NCI-H524 (cell line): ENCODE data around the gene FCHSD1.

Experiments
- DNase-seq, 2 experiments: peaks; one replicate each; lab custom pipeline; 2025; lab: John Stamatoyannopoulos, UW

The FCHSD1 gene

DNA sequence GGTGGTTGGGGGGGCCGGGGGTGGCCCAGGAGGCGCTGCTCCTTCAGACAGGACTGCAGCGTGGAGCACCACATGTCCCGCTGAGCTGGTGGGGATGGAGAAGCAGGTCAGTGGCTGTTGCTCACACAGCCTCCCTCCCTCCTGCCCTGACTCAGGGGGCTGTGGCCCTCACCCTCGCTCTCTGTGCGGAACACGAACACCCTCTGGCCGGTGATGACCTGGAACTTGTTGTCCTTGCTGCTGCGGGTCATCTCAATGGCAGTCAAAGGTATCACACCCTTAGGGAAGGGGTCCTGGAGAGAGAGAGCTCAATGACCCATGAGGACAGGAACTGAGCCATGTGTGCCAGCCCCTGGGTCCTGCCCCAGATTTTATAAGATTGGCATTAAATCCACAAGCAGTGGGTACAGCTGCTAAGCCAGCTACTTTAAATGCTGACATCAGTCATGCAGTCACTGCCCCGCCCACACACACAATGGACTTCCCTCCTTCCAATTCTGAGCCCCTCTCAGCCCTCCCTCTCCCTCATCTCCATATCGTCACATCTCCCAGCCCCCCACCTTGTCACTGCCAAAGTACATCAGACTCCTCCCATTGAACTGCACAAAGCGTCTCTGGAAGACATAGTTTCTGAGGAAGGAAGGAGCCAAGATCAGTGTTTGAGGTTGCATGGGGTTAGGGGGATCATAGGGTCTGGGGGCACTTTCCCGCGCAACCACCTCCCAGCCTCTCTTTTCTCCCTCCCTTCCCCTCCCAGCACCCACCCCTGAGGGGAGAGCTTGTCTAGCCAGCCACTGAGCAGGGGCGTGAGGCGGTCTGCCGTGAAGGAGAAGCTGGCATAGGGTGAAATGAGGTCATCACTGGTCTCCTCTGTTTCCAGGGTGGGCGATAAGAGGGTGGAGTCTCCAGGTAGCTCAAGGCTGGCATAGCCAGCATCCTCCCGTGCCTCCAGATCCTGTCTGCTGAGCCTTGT is 21.9 kb upstream of the FCHSD1 start:
- no peak for DNase-seq

- no peak for DNase-seq
Observed at GRCh38 chr5:141672071-141672840, 21.0 kb upstream of the FCHSD1 start.

DNA sequence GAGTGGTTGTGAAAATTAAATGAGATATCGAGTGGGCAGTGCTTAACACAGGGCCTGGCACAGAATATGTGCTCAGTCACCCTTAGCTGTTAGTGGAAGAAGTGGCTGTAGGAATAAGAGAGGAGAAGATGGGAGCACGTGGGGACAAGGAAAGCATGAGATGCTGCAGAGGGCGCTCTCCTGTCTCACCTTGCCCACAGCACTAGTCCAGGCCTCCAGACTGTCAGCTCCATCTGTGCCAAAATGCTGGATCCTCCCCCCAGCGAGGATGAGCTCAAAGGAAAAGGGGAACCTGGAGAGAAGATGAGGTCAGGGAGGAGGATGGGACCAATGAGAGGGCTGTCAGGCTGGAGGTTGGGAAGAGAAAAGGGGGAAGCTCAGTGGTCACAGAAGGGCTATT is 18.3 kb upstream of the FCHSD1 start:
- no peak for DNase-seq

DNA sequence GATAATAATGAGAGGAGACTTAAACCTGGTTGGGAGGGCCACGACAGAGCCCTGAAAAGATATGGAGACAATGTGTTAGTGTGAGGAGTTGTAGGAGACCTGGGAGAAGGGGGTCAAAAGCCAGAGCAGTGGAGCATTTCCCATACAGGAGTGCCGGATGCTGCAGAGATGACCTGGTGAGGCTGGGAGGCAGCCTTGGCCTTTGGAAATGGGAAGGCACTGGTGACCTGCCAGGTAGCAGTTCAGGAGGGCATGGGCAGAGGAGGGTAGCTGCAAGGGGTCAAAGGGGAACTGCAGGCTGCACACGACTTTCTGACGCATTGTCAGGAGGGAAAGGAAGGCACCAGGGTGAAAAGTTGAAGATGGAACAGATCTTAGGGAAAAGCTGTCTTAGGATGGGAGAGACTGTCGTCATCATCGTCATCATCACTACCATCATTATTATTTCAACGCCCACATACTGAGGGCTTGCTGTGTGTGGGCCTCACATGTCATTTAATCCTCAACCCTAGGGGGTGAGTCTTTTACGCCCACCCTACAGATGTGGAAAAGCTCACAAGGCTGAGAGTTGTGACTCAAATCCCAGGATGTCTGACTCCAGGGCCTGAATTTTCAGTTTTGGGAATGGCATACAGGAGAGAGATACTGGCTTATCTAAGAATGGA is 17.5 kb upstream of the FCHSD1 start:
- no peak for DNase-seq

- no peak for DNase-seq
Observed at GRCh38 chr5:141665995-141666940, 15.1 kb upstream of the FCHSD1 start.

GRCh38 chr5:141664733-141665461 is 13.7 kb upstream of the FCHSD1 start:
- DNase-seq = peak; percentile 47 to 58

DNA sequence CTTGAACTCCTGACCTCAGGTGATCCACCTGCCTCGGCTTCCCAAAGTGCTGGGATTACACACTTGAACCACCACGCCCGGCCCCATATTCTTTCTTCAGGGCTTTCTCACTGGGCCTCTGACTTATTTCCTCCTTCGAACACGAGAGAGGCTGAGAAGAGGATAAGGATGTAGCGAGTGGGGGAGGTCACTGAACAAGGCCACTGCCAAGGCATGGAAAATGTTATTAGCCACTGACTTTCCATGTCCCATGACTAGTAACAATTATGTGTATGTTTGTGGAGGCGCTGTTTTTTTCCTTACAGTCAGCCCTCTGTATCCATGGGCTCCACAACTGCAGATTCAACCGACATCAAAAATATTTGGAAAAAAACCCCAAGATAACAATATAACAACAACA is 12.3 kb upstream of the FCHSD1 start:
- DNase-seq = no peak

- no peak for DNase-seq
Observed at GRCh38 chr5:141662028-141662427, 10.8 kb upstream of the FCHSD1 start.

DNA sequence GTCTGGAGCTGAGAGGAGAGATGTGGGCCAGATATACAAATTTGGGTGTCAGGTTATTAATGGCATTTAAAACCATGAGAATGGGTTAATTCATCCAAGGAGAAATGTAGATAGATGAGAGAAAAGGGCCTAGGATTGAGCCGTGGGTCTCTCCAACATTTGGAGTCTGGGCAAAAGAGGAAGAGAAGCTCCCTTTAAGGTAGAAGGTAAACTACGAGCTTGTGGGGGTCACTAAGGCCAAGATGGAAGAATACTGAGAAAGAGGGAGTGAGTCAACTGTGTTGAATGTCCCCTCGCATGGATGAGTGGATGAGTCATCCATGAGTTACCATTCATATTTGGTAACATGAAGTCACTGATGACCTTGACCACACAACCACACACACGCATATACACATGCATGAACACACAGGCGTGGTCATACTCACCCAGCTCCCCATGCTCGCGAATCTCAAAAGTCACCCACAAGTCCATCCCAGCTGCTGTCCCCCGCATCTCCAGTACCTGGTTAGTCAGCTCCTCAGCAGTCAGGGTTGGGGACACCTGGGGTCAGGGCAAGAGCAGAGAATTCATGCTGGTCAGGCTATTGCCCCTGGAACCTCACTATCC is 6.8 kb upstream of the FCHSD1 start:
- DNase-seq = no peak

DNA sequence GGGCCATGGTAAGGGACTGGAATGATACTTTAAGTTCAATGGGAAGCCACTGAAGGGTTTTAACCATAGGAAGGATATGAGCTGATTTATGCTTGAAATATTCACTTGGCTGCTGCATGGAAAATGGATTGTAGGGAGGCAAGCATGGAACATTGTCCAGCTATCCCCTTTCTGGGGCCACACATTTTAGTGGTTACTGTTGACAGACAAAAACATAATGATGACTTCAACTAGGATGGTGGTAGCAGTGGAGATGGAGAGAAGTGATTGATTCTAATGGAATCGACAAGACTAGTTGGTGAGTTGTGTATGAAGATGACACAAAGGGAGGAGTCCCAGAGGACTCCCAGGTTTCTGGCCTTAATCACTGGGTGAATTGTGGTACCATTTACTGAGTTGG is 6.2 kb upstream of the FCHSD1 start:
- no peak for DNase-seq

DNA sequence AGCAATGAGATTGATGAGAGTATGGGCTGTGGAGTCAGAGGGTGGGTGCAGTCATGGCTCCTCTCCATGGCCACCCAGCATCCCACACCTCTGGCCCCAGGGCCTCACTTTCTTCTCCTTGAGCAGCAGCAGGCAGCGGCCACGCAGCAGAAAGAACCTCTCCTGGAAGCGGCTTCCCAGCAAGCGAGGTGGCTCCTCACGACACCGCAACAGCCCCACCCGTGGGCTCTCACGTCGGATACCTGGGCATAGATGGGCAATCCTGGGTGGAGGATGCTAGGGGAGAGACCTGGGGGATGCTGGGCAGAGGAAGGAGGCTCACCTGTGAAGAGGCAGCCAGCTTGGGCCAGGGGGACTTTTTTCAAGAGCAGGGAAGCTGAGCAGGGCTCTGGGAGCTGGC is 5.2 kb upstream of the FCHSD1 start:
- no peak for DNase-seq

- no peak for DNase-seq
Observed at GRCh38 chr5:141655020-141655419, 3.8 kb upstream of the FCHSD1 start.

DNA sequence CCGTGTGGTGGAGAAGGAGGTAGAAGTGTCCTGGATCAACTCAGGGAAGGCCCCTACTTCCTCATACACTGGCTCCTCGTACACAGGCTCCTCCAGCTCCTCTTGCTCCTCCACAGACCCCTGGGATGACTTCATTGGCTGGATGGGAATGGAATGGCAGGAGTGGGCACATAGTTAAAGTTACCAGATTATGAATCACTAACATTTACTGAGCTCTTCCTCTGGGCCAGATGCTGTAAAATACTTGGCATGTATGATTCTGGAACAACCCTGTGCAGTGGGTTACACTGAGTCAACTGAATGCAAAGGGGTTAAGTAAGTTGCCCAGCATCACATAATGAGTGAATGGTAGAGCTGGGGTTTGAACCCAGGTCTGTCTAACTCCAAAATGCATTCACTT is 3.1 kb upstream of the FCHSD1 start:
- DNase-seq = no peak

DNA sequence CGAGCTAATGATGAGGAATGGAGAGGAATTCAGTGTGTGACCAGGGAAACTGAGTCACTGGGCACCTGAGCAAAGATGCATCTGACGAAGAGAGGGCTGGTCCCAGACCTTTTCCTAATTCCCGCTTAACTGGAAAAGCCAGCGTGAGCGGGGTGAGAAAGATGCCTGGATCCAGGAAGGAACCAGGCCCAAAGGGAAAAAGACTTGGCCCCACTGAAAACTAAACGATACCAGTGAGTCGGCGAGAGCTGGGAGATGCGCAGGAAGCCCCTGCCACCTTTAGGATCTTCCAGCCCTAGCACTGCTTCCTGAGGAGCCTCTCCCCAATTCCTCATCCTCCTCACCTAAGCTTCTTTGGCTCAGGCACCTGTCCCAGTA is 499 bp upstream of the FCHSD1 start:
- no peak for DNase-seq

DNA sequence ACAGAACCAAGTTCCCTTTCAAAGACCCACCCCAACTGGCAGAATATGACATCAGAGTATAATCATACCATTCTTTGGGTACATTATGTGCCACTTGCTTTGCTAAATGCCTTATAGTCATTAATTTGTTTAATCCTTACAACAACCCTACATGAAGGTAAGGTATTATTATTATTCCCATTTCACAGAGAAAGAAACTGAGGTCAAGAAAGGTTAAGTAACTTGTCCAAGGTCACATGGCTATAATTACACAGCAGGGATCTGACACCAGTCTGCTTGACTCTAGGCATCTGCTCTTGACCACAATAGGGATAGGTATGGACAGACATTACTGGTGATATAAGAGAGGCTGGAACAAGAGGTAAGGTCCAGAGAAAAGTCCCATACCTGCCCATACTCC is 1.2 kb downstream of the FCHSD1 start:
- no peak for DNase-seq

DNA sequence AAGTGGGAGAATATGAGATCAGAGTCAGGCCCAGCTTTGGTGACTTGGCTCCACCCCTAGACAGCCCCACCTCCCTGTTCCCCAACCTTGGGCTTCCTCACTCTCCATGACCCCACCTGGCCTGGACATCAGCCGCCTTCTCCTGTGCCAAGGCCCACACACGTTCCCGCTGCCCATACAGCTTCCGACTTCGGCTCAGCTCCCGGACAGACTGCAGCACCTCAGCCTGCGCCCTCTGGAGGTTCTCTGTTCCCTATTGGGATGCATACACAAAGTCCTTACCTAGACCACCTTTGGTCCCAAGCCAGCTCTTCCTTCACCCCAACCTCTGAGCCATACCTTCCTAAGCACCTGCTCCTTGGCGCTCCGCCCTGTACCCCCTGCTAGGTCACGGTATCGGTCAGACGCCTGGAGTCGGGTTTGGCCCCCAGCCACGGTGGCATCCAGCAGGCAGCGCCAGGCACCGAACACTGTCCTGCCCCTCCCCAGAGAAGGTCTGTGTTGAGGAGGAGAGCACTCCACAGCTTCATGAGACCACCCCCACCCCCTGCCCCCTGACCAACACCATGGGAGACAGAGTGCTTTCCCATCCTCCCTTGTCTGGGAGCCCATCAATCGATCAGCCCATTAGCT is 2.0 kb downstream of the FCHSD1 start:
- no peak for DNase-seq

GRCh38 chr5:141647851-141648250 is 3.4 kb downstream of the FCHSD1 start:
- no peak for DNase-seq

DNA sequence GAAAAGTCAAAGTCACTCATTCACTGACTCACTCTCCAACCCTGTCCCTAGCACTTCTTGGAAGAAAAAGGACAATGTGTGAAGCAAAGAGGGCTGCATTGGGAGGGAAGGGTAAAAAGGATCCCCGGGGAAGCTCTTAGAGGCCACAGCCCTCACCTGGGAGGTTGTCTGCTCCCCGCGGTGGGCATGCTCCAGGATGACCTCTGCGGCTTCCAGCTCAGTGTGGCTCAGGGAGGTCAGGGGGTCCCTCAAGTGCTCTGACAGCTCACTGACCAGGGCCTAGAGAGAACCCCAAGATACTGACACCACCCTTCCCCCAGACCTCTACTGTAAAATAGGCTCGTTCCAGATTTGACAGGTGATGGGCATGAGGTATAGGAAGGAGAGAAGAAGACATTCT is 4.0 kb downstream of the FCHSD1 start:
- DNase-seq = no peak

- no peak for DNase-seq
Observed at GRCh38 chr5:141646026-141646425, 5.2 kb downstream of the FCHSD1 start.
